ENCODE measurements around the gene APOM.

- TF ChIP-seq, protein P1, sequence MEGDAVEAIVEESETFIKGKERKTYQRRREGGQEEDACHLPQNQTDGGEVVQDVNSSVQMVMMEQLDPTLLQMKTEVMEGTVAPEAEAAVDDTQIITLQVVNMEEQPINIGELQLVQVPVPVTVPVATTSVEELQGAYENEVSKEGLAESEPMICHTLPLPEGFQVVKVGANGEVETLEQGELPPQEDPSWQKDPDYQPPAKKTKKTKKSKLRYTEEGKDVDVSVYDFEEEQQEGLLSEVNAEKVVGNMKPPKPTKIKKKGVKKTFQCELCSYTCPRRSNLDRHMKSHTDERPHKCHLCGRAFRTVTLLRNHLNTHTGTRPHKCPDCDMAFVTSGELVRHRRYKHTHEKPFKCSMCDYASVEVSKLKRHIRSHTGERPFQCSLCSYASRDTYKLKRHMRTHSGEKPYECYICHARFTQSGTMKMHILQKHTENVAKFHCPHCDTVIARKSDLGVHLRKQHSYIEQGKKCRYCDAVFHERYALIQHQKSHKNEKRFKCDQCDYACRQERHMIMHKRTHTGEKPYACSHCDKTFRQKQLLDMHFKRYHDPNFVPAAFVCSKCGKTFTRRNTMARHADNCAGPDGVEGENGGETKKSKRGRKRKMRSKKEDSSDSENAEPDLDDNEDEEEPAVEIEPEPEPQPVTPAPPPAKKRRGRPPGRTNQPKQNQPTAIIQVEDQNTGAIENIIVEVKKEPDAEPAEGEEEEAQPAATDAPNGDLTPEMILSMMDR (IDR thresholded peaks at IDR 0.05), result no peak
- TF ChIP-seq POLR2AphosphoS5 (IDR thresholded peaks at IDR 0.05), result no peak
- TF ChIP-seq POLR2A (IDR thresholded peaks at IDR 0.05), result no peak
- no peak for TF ChIP-seq EP300 (IDR thresholded peaks at IDR 0.05)
Observed at GRCh38 chr6:31631681-31632278, 23.9 kb upstream of the APOM start.

All from sigmoid colon (tissue), 4 donors.